ENCODE measurements around the gene SACS. TPM values are rescaled to one million over a fixed set of nuclear protein-coding genes. Genes with fewer than 3 reads are reported as not detected.

The SACS gene
- total RNA-seq, 2 donors from 2014 or later = 36.8 to 47.6 TPM

- Histone ChIP-seq H3K4me1 (ENCODE audit: control insufficient read depth in 1 of 2, low read depth in 2 of 2) (peaks cover 11 to 29% of the 10 kb centered on the region in 2 donors), H3K9me3 (no peaks in the 10 kb centered on the region), H3K36me3 (peaks cover 14% of the 10 kb centered on the region), H3K4me3 (no peak overlapping the region), H3K27ac (peak overlapping the region in 1 of 2 donors; percentile 41), H3K27me3 (replicated peaks; ENCODE audit: insufficient read depth) (no peaks in the 10 kb centered on the region)
- DNase-seq (ENCODE audit: low spot score) = no peak
- no peak for ATAC-seq (ENCODE audit: insufficient number of reproducible peaks, low FRiP score, low read depth)
- TF ChIP-seq, protein P1, sequence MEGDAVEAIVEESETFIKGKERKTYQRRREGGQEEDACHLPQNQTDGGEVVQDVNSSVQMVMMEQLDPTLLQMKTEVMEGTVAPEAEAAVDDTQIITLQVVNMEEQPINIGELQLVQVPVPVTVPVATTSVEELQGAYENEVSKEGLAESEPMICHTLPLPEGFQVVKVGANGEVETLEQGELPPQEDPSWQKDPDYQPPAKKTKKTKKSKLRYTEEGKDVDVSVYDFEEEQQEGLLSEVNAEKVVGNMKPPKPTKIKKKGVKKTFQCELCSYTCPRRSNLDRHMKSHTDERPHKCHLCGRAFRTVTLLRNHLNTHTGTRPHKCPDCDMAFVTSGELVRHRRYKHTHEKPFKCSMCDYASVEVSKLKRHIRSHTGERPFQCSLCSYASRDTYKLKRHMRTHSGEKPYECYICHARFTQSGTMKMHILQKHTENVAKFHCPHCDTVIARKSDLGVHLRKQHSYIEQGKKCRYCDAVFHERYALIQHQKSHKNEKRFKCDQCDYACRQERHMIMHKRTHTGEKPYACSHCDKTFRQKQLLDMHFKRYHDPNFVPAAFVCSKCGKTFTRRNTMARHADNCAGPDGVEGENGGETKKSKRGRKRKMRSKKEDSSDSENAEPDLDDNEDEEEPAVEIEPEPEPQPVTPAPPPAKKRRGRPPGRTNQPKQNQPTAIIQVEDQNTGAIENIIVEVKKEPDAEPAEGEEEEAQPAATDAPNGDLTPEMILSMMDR (IDR thresholded peaks at IDR 0.05) = no peak
These were observed 84.2 kb downstream of the SACS start for GRCh38 chr13:23349161-23349897.

DNA sequence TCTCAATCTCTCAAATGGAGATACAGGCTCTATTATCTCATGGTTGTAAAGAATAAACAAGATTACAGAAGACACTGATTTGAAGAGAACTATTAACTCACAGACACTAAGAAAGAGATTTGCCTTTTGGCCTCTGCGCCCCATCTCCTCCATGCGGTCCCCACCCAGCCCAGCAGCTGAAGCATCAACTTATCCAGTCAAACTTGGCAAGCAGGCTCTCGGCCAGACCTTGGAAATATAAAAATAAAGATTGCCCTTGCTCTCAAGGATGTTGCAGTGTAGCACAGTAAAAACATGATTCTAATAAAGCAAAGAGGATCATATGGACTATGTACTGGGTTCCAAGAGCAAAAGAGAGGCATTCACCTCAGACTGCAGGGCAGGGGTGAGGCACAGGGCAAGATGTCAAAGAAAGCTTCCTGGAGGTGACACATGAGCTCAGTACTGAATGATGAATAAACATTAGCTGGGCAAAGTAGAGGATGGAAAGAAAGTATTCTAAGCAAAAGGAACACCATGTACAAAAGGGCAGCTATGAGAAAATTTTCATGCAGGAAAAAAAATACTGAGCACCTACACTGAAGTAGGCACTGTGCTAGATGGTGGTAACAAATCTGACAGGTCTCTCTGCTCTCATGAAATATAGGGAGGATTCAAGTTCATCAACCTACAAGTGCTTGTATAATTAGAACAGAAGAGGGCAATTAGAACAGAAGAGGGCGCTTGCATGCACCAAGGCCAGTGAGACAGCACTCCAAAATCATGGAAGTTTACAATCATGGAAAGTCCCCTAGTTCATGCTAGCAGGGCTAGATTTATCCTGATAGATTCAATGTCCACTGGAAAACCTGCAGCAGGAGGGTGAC is 85.0 kb downstream of the SACS start:
- Histone ChIP-seq H3K4me3 (no peak overlapping the region), H3K27ac (peak overlapping the region in 1 of 2 donors; percentile 41)
- no peak for ATAC-seq (ENCODE audit: insufficient number of reproducible peaks, low FRiP score, low read depth)

GRCh38 chr13:23347601-23348000 is 85.9 kb downstream of the SACS start:
- no peaks in the 10 kb centered on the region for H3K27me3 ChIP-seq (replicated peaks; ENCODE audit: insufficient read depth)
- peaks cover 7% of the 10 kb centered on the region for H3K36me3 ChIP-seq
- ATAC-seq (ENCODE audit: insufficient number of reproducible peaks, low FRiP score, low read depth) = no peak
- no peak overlapping the region for H3K4me3 ChIP-seq
- TF ChIP-seq, protein P1 (IDR thresholded peaks at IDR 0.05) = no peak
- no peaks in the 10 kb centered on the region for H3K9me3 ChIP-seq
- DNase-seq (ENCODE audit: low spot score) = no peak
- H3K4me1 ChIP-seq (ENCODE audit: control insufficient read depth in 1 of 2, low read depth in 2 of 2) = peaks cover 11 to 29% of the 10 kb centered on the region in 2 donors
- no peak overlapping the region for H3K27ac ChIP-seq

More for the DNA sequence above, 85.0 kb downstream of the SACS start:
- DNase-seq (ENCODE audit: low spot score) = no peak
- H3K4me1 ChIP-seq (ENCODE audit: control insufficient read depth in 1 of 2, low read depth in 2 of 2) = peaks cover 11 to 29% of the 10 kb centered on the region in 2 donors
- TF ChIP-seq, protein P1 (IDR thresholded peaks at IDR 0.05) = no peak
- peaks cover 13% of the 10 kb centered on the region for H3K36me3 ChIP-seq
- no peaks in the 10 kb centered on the region for H3K9me3 ChIP-seq
- no peaks in the 10 kb centered on the region for H3K27me3 ChIP-seq (replicated peaks; ENCODE audit: insufficient read depth)

DNA sequence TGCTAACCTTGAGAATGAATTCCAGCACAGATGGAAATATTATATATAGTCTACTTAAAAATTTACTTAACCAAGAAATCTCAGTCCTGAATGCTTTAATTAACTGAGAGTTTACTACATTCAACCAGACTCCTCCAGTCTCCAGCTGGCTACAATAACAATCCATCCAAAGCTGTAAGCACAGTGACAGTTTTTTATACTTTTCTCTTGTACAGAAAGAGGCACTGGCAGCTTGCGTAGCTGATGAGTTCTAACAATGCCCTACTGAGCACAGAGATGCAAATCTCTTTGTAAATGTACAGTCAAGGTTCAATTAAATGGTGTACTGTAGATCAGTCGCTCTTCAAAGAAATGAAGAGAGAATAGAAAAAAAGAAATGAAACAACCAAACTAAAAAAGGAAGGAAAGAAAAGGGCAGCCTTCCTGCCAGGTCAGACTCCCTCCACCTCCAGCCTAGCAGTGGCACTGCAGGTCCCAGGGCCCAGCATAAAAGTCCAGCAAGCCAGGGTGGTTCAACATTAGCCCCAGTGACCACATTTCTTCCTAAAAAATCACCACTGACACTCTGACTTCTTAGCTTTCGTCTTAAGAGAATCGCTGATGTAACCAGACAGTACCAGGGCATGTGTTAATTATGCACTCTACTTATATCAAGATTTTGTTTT is 88.4 kb downstream of the SACS start:
- TF ChIP-seq, protein P1 (IDR thresholded peaks at IDR 0.05) = no peak
- ATAC-seq (ENCODE audit: insufficient number of reproducible peaks, low FRiP score, low read depth) (no peak), DNase-seq (ENCODE audit: low spot score) (no peak)
- Histone ChIP-seq H3K27me3 (replicated peaks; ENCODE audit: insufficient read depth) (no peaks in the 10 kb centered on the region), H3K9me3 (no peaks in the 10 kb centered on the region), H3K4me1 (ENCODE audit: control insufficient read depth in 1 of 2, low read depth in 2 of 2) (peaks cover 4 to 21% of the 10 kb centered on the region in 2 donors), H3K27ac (no peak overlapping the region), H3K4me3 (no peak overlapping the region), H3K36me3 (peaks cover 20% of the 10 kb centered on the region)

DNA sequence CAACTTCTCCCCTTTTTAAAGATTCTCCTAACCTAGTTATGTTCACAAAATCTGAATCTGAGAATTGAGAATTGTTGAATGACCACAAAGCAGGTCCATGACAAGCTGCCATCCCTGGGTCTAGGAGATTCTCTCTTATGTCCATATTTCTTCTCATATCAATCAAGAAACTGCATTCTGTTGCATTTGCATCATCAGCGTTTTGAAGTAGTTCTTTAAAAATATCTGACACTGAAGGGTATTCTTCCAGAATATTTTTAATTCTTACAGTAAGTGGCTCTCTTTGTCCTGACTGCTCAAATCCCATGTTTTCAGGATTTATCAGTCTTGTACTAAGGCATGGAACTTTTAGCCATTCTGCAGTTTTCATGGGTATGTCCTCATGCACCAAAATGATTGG is 94.3 kb downstream of the SACS start:
- peaks cover 25% of the 10 kb centered on the region for H3K9me3 ChIP-seq
- peaks cover 17% of the 10 kb centered on the region for H3K36me3 ChIP-seq
- H3K4me3 ChIP-seq = no peak overlapping the region
- DNase-seq (ENCODE audit: low spot score) (no peak), ATAC-seq (ENCODE audit: insufficient number of reproducible peaks, low FRiP score, low read depth) (no peak)
- no peaks in the 10 kb centered on the region for H3K4me1 ChIP-seq (ENCODE audit: control insufficient read depth in 1 of 2, low read depth in 2 of 2)
- H3K27me3 ChIP-seq (replicated peaks; ENCODE audit: insufficient read depth) = no peaks in the 10 kb centered on the region
- TF ChIP-seq, protein P1 (IDR thresholded peaks at IDR 0.05) = no peak
- no peak overlapping the region for H3K27ac ChIP-seq

All from thoracic aorta (tissue), 2 donors.